ENCODE results near the gene ITGA2. TPM values are rescaled to one million over a fixed set of nuclear protein-coding genes. Genes with fewer than 3 reads are reported as not detected.
"Not testable (repeated sequence)": the region's sequence is repeated elsewhere in the genome, so short reads cannot be mapped to it uniquely, and the experiment has no call there.

The ITGA2 gene
- polyA plus RNA-seq, 1 donor from 2014 or later: 0.20 TPM

DNA sequence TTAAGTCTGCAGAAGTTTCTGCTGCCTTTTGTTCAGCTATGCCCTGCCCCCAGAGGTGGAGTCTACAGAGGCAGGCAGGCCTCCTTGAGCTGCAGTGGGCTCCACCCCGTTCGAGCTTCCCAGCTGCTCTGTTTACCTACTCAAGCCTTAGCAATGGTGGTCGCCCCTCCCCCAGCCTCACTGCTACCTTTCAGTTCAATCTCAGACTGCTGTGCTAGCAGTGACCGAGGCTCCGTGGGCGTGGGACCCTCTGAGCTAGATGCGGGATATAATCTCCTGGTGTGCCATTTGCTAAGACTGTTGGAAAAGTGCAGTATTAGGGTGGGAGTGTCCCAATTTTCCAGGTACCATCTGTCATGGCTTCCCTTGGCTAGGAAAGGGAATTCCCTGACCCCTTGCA, 13.0 kb upstream of the ITGA2 start:
- H3K4me3 ChIP-seq (ENCODE audit: low read length); H3K36me3 ChIP-seq (ENCODE audit: insufficient read depth, low read length); H4K20me1 ChIP-seq (ENCODE audit: insufficient read depth); H3K79me2 ChIP-seq (replicated peaks; ENCODE audit: insufficient read depth, low read length); H3K9ac ChIP-seq (ENCODE audit: low read length); H3K27me3 ChIP-seq (ENCODE audit: insufficient read depth, low read depth, low read length); H3K9me2 ChIP-seq (ENCODE audit: insufficient read depth, low read length); H3K27ac ChIP-seq (ENCODE audit: low read length); H3K9me3 ChIP-seq (ENCODE audit: low read length); H2AFZ ChIP-seq (ENCODE audit: low read depth, low read length); H3F3A ChIP-seq (ENCODE audit: insufficient read depth, low read length, poor library complexity, severe bottlenecking); H3K4me2 ChIP-seq (ENCODE audit: low read length): not testable (repeated sequence)

DNA sequence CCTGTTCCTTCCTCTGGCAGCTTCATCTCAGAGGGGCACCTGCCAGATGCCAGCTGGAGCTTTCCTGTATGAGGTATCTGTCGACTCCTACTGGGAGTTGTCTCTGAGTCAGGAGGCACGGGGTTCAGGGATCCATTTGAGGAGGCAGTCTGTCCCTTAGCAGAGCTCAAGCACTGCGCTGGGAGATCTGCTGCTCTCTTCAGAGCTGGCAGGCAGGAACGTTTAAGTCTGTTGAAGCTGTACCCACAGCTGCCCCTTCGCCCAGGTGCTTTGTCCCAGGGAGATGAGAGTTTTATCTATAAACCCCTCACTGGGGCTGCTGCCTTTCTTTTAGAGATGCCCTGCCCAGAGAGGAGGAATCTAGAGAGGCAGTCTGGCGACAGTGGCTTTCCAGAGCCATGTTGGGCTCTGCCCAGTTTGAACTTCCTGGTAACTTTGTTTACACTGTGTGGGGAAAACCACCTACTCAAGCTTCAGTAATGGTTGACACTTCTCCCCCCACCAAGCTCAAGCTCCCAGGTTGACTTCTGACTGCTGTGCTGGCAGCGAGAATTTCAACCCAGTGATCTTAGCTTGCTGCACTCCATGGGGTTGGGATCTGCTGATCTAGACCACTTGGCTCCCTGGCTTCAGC, 11.8 kb upstream of the ITGA2 start:
- H4K20me1 ChIP-seq (ENCODE audit: insufficient read depth): no peaks in the 10 kb centered on the region
- H3K4me2 ChIP-seq (ENCODE audit: low read length): no peak overlapping the region
- H2AFZ ChIP-seq (ENCODE audit: low read depth, low read length): no peak overlapping the region

DNA sequence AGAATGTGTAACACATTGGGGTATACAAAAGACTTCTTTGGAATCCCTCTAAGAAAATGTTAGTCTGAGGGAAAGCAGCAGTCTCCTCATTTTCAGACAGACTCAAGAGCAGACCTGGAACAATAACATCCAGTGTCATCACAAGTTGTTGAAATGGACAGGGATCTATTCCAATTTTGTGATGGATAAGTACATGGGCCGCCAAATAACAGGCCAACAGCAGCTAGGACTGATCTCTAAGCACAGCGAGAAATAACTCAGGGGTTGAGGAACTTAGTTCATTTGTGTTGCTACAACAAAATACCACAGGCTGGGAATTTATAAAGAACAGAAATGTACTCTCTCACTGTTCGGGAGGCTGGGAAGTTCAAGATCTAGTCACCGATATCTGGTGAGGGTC, 7.6 kb upstream of the ITGA2 start:
- Histone ChIP-seq H3K9me3 (ENCODE audit: low read length) (no peaks in the 10 kb centered on the region), H3K27ac (ENCODE audit: low read length) (no peak overlapping the region), H3K9me2 (ENCODE audit: insufficient read depth, low read length) (no peaks in the 10 kb centered on the region), H2AFZ (ENCODE audit: low read depth, low read length) (no peak overlapping the region), H3K4me2 (ENCODE audit: low read length) (no peak overlapping the region), H3K4me3 (ENCODE audit: low read length) (no peak overlapping the region), H4K20me1 (ENCODE audit: insufficient read depth) (no peaks in the 10 kb centered on the region), H3K27me3 (ENCODE audit: insufficient read depth, low read depth, low read length) (no peaks in the 10 kb centered on the region), H3K79me2 (replicated peaks; ENCODE audit: insufficient read depth, low read length) (no peaks in the 10 kb centered on the region), H3F3A (ENCODE audit: insufficient read depth, low read length, poor library complexity, severe bottlenecking) (no peaks in the 10 kb centered on the region), H3K9ac (ENCODE audit: low read length) (no peak overlapping the region), H3K36me3 (ENCODE audit: insufficient read depth, low read length) (no peaks in the 10 kb centered on the region)
- TF ChIP-seq POLR2AphosphoS5 (IDR thresholded peaks at IDR 0.05): no peak
- TF ChIP-seq, protein P1, sequence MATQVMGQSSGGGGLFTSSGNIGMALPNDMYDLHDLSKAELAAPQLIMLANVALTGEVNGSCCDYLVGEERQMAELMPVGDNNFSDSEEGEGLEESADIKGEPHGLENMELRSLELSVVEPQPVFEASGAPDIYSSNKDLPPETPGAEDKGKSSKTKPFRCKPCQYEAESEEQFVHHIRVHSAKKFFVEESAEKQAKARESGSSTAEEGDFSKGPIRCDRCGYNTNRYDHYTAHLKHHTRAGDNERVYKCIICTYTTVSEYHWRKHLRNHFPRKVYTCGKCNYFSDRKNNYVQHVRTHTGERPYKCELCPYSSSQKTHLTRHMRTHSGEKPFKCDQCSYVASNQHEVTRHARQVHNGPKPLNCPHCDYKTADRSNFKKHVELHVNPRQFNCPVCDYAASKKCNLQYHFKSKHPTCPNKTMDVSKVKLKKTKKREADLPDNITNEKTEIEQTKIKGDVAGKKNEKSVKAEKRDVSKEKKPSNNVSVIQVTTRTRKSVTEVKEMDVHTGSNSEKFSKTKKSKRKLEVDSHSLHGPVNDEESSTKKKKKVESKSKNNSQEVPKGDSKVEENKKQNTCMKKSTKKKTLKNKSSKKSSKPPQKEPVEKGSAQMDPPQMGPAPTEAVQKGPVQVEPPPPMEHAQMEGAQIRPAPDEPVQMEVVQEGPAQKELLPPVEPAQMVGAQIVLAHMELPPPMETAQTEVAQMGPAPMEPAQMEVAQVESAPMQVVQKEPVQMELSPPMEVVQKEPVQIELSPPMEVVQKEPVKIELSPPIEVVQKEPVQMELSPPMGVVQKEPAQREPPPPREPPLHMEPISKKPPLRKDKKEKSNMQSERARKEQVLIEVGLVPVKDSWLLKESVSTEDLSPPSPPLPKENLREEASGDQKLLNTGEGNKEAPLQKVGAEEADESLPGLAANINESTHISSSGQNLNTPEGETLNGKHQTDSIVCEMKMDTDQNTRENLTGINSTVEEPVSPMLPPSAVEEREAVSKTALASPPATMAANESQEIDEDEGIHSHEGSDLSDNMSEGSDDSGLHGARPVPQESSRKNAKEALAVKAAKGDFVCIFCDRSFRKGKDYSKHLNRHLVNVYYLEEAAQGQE (IDR thresholded peaks at IDR 0.05; ENCODE audit: borderline replicate concordance): no peak
- TF ChIP-seq SMC3 (conservative IDR thresholded peaks at IDR 0.05; ENCODE audit: poor library complexity): no peak
- TF ChIP-seq MXI1 (conservative IDR thresholded peaks at IDR 0.05; ENCODE audit: poor library complexity, severe bottlenecking): no peak

More for the DNA sequence above, 11.8 kb upstream of the ITGA2 start:
- no peaks in the 10 kb centered on the region for H3K79me2 ChIP-seq (replicated peaks; ENCODE audit: insufficient read depth, low read length)
- no peaks in the 10 kb centered on the region for H3K27me3 ChIP-seq (ENCODE audit: insufficient read depth, low read depth, low read length)
- no peak overlapping the region for H3K9ac ChIP-seq (ENCODE audit: low read length)
- H3F3A ChIP-seq (ENCODE audit: insufficient read depth, low read length, poor library complexity, severe bottlenecking): no peaks in the 10 kb centered on the region
- no peak overlapping the region for H3K4me3 ChIP-seq (ENCODE audit: low read length)
- H3K36me3 ChIP-seq (ENCODE audit: insufficient read depth, low read length): no peaks in the 10 kb centered on the region
- H3K27ac ChIP-seq (ENCODE audit: low read length): no peak overlapping the region
- no peaks in the 10 kb centered on the region for H3K9me3 ChIP-seq (ENCODE audit: low read length)
- TF ChIP-seq EZH2 (IDR thresholded peaks at IDR 0.05; ENCODE audit: borderline replicate concordance, insufficient read depth, low read length, poor library complexity, severe bottlenecking) (no peak), EP300 (conservative IDR thresholded peaks at IDR 0.05; ENCODE audit: poor library complexity, severe bottlenecking) (no peak), POLR2AphosphoS5 (IDR thresholded peaks at IDR 0.05) (no peak), RAD21 (conservative IDR thresholded peaks at IDR 0.05) (no peak), SMC3 (conservative IDR thresholded peaks at IDR 0.05; ENCODE audit: poor library complexity) (no peak), TAF1 (IDR thresholded peaks at IDR 0.05; ENCODE audit: low read depth) (no peak), MXI1 (conservative IDR thresholded peaks at IDR 0.05; ENCODE audit: poor library complexity, severe bottlenecking) (no peak)
- TF ChIP-seq, protein P1 (IDR thresholded peaks at IDR 0.05; ENCODE audit: borderline replicate concordance): no peak
- no peaks in the 10 kb centered on the region for H3K9me2 ChIP-seq (ENCODE audit: insufficient read depth, low read length)
